Fibroblast of skin of right biceps (primary cell): ENCODE results near the gene PISD.

Experiments used
- DNase-seq: peaks from one replicate; pipeline ENCODE4 v3.0.0-alpha.2; 2013

Gene PISD

GRCh38 chr22:31623592-31624304 lies 38.3 kb downstream of the PISD start:
- DNase-seq: no peak

DNA sequence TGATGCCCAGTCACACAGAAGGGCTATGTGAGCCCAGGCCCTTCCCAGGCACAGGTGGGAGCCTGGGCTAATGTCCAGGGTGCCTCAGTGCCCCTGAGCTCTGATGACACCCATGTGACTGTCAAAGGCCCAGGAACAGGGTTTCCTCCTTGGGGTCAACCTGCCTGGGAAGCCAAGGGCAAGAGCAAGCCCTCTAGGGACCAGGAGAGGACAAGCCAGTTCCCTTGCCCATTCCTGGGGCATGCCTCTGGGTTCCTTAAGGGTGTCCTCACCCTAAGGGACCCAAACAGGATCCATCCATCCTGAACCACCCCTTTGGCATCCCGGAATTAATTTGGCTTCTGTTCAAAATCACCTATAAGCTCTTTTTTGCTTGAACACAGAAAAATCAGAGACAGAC lies 39.0 kb downstream of the PISD start:
- no peak for DNase-seq

DNA sequence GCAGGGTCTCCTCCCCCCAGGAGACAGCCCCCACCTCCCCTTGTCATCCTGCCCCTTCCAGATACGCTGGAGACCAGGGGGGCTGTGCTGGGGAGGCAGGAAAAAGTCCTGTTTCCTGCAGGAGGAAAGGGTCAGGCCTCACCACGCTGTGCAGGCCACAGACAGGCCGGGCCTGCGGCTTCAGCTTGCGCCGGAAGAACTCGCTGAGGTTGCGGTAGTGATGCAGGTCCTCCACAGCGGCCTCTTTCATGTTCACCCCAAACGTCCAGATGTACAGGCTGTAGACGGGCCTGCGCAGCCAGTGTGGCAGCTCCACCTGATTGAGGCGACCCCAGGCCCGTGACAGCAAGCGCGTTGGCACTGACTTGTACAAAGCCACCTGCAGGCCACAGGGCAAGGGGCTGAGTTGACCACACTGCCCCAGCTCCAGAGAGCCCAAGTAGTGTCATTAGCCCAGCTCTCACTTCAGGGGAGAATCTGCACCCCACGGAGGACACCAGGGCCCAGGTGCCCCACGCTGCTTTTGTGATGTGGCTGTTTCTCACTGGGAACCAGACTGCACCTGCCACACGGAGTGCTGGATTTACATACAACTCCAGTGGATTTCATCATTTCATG lies 40.4 kb downstream of the PISD start:
- no peak for DNase-seq

- DNase-seq: no peak
Observed at GRCh38 chr22:31620756-31621480, 41.1 kb downstream of the PISD start.

- no peak for DNase-seq
Observed at GRCh38 chr22:31619611-31620300, 42.3 kb downstream of the PISD start.

DNA sequence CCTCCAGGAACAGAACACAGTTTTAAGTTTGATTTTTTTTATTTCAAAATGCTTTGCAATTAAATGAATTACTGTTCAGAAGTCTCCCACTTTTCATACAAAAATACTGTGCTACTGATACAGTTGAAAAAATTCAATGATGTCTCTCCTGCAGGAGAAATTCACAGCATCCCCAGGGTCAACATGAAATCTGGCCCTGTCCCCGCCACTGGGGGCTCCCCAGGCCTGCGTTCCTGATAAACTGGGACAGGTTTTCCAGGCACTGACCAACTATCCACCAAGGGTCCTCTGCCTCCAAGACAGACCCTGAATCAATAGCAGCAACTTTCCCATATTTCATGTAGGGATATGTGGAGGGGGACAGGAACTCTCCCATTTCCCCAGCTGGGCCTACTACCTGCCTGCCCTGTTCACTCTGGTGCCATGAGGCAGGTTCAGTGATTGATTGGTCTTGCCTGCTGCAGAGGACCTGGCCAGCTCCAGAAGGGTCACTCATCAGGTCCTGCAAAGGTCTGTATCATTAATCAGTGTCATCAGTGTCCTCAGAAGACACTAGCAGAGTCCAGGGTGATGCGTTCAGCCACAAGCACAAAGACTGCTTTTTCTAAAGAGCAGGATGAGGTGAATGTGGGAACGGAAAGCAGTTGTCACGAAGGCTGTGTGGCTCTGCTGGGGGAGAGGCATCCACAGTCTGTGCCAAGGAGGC lies 43.4 kb downstream of the PISD start:
- no peak for DNase-seq

DNA sequence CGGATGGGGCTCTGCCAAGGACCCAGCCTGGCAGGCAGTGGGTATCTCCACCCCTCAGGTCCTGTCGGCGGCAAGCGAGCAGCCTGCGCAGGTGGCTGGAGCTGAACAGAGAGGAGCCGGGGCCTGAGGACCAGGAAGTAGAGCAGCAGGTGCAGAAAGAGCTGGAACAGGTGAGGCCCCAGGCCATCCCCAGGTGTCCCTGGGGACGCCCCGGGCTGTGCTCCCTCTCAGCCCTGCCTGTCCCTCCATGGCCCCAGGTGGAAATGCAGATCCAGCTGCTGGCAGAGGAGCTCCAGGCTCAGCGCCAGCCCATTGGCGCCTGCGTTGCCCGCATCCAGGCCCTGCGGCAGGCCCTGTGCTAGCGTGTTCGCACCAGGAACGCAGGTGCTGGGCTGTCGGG lies 44.0 kb downstream of the PISD start:
- no peak for DNase-seq

- no peak for DNase-seq
Observed at GRCh38 chr22:31616315-31616980, 45.6 kb downstream of the PISD start.

- no peak for DNase-seq
Observed at GRCh38 chr22:31615940-31616314, 46.1 kb downstream of the PISD start.

- no peak for DNase-seq
Observed at GRCh38 chr22:31615491-31615860, 46.5 kb downstream of the PISD start.

GRCh38 chr22:31614781-31615490 lies 47.1 kb downstream of the PISD start:
- no peak for DNase-seq

- DNase-seq: no peak
Observed at GRCh38 chr22:31613904-31614296, 48.1 kb downstream of the PISD start.

DNA sequence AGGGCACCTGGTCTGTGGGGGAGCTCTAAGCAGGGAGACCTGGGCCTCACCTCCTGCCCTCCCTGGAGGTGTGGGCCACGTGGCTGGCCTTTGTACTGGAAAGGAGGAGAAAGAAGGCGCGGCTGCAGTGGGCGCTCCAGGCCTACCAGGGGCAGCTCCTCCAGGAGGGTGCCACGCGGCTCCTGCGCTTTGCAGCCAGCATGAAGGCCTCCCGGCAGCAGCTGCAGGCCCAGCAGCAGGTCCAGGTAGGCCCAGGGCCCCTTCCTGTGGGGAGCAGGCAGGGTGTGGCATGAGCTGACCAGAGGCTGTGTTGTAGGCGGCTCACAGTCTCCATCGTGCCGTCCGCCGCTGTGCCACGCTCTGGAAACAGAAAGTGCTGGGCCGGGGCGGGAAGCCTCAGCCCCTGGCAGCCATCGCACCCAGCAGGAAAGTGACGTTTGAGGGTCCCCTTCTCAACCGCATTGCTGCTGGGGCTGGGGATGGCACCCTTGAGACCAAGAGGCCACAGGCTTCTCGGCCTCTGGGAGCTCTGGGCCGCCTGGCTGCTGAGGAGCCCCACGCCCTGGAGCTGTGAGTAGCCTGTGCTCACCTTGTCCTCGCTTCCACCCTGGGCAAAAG lies 48.6 kb downstream of the PISD start:
- no peak for DNase-seq

DNA sequence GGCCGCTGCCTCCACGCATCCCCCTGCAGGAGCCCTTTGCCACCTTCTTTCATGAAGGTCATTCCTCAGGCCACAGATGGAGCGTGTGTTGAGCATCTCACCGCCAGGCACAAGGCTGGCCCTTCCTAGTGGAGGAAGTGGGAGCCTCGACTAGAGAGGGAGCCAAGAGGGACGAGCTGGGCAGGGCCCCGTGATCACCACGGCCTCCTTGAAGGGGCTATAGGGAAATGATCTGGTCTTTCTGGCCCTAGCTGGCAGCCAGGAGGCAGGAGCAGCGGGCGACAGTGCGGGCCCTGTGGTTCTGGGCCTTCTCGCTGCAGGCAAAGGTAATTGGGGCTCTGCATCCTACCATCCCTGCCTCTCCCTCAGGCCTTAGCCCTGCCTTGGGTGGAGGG lies 49.1 kb downstream of the PISD start:
- no peak for DNase-seq

DNA sequence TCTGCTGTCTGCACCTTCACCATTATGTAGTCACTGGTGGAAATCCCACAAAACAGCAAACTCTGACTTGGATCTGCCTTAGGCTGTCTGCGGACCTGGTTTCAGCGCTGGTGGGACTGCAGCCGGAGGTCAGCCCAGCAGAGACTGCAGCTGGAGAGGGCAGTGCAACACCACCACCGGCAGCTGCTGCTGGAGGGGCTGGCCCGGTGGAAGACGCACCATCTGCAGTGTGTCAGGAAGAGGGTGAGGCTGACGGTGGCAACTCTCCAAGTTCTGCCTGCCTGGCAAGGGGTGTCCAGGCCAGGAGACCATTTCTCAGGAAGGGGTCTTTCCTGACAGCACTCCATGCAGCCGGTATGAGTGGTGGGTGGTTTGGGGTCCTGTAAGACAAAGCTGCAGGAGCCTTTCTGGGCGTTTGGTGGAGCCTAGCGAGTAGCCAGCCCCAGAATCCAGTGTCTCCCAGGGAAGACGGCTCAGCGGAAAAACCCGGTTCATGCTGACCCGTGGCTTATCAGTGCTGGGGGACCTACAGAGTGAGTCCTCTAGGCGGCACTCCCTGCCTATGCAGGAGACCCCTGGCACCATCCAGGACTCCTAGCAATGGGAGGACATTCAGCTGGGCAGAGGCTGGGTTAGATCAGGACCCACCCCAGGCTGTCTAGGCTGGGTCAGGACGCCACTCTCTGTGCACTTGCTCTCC lies 50.8 kb downstream of the PISD start:
- no peak for DNase-seq

- DNase-seq: no peak
Observed at GRCh38 chr22:31610611-31611010, 51.4 kb downstream of the PISD start.

- no peak for DNase-seq
Observed at GRCh38 chr22:31609716-31610115, 52.3 kb downstream of the PISD start.

DNA sequence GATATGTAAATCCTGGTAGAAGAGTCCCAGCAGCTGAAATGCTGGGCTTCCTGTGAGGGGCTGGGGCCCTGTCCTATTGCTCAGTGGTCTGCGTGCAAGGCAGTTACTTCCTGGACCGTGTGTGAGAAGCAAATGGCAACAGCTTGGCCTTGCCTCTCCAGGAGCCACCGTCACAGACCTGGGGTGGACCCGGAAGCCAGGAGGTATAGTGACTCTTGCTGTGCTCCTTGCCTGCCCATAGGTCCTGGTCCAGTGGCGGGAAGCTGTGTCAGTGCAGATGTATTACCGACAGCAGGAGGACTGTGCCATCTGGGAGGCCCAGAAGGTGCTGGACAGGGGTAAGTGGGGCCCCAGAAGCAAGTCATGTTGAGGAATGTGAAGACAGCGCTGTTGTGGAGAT lies 54.3 kb downstream of the PISD start:
- DNase-seq: no peak

DNA sequence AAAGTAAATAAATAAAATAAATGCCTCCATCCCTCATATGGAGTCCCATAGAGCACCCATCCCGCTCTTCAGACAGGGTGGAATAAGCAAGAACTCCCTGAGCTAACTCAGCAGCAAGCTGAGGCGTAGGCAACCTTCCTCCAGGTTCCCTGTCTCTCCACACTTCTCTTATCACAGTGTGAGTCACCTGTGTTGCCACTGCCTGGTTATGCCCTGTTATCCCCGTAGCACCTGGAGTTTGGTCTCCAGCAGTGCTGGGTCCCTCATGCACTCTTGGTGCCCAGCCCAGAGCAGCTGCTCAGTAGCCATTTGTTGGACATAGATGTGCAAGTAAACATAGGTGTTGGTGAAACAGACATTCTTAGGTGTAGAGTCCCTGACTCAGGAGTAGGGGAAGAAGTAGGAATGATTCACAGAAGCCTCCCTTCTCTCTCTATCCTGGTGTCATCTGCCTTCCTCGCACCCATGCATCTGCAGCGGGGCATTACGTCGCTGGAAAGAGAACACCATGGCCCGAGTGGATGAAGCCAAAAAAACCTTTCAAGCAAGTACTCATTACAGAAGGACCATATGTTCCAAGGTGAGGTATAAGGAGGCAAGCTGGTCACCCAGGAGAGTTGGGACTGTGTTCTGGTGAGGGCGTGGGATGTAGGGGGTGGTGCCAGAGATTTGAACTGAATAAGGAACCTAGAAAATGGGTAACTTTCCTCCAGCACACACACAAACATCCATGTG lies 56.0 kb downstream of the PISD start:
- DNase-seq: no peak
